GM12878 (cell line): Measurements from ENCODE around the gene GPR26.

Experiments used
- EP300 ChIP-seq, 2 experiments: fragments of 150-350 bp in 1 of 2; IDR thresholded peaks; 2 replicates each; pipeline ENCODE4 v1.6.1; 2011 to 2012; ENCODE audit warnings: low read depth in 2 of 2, low read length in 2 of 2, borderline replicate concordance in 1 of 2, improper control_type of control experiment in 1 of 2, inconsistent platforms in 1 of 2; ENCODE audit not compliant: control insufficient read depth in 1 of 2
- MYB ChIP-seq: fragments of 150-350 bp; IDR thresholded peaks from 2 replicates; pipeline ENCODE4 v1.6.1; 2014; ENCODE audit warnings: mild to moderate bottlenecking, low read depth, low read length, borderline replicate concordance
- NBN ChIP-seq: fragments of 450-650 bp; IDR thresholded peaks from 2 replicates; pipeline ENCODE4 v1.6.1; 2016
- POLR2A ChIP-seq: IDR thresholded peaks from 2 replicates; pipeline ENCODE4 v1.6.1; 2011; ENCODE audit warnings: low read depth, mild to moderate bottlenecking, low read length
- POLR2AphosphoS2 ChIP-seq: IDR thresholded peaks from 2 replicates; pipeline ENCODE4 v1.6.1; 2011; ENCODE audit warnings: low read depth, mild to moderate bottlenecking, low read length, improper control_type of control experiment, moderate library complexity
- POLR2AphosphoS5 ChIP-seq: IDR thresholded peaks from 2 replicates; pipeline ENCODE4 v1.6.1; 2011; ENCODE audit warnings: mild to moderate bottlenecking, low read length, inconsistent platforms
- RFX5 ChIP-seq: IDR thresholded peaks from 2 replicates; pipeline ENCODE4 v1.6.1; 2011; ENCODE audit warnings: low read depth, low read length, improper control_type of control experiment
- SMC3 ChIP-seq: IDR thresholded peaks from 2 replicates; pipeline ENCODE4 v1.6.1; 2011; ENCODE audit warnings: low read length, improper control_type of control experiment, borderline replicate concordance
- SRF ChIP-seq, 2 experiments: IDR thresholded peaks; 2 replicates each; pipeline ENCODE4 v1.6.1; 2011; ENCODE audit warnings: low read depth in 2 of 2, low read length in 2 of 2, mild to moderate bottlenecking in 1 of 2, moderate library complexity in 1 of 2
- USF2 ChIP-seq: IDR thresholded peaks from 2 replicates; pipeline ENCODE4 v1.6.1; 2011; ENCODE audit warnings: low read depth, low read length, improper control_type of control experiment, borderline replicate concordance
- TF ChIP-seq, protein P1 (sequence below): IDR thresholded peaks from 2 replicates; pipeline ENCODE4 v1.6.1; 2011; ENCODE audit warnings: borderline replicate concordance, low read depth, mild to moderate bottlenecking, moderate library complexity, mixed read lengths, low read length; ENCODE audit not compliant: insufficient read depth; ENCODE audit errors: extremely low read length
- TF ChIP-seq, protein P2 (sequence below): IDR thresholded peaks from 2 replicates; pipeline ENCODE4 v1.6.1; 2012; ENCODE audit warnings: low read depth, low read length, improper control_type of control experiment

DNA sequence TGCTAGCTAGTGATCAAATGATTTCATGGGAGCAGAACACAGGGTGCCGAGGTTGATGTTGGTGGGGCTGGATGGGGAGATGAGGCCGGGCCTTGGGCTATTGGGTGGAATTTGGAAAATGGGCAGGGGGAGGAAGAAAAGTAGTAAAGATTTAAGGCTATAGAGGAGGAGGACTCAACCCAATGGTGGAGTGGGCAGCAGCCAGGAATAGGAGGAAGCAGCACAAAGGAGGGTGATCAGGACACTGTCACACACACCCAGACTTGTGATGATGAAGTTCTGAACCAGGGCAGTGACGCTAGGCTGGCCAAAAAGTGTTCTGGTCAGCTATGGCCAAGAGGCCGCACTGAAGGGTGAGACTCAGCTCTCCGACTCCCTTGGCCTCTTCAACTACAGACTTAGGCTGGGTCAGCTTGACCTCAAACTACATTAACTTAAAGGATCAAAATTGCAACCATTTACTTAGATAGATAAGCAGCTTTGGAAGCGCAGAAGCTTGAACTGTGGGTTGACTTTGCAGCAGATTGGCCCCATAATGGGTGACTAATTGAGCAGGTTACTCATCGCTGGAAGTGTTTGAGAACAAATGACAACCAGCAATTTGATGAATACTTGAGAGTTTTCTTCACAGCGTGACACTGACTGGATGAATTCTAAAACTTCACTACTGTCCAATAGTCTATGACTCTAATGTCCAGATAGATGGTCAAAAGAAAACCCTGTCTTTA, 29.4 kb upstream of the GPR26 start:
- TF ChIP-seq NBN, result no peak
- no peak for TF ChIP-seq SMC3
- no peak for TF ChIP-seq POLR2A
- TF ChIP-seq EP300 (IDR thresholded peaks at IDR 0.05; ENCODE audit: borderline replicate concordance in 1 of 2, control insufficient read depth in 1 of 2, low read depth in 2 of 2, low read length in 2 of 2), result no peak
- TF ChIP-seq RFX5, result no peak
- TF ChIP-seq USF2, result no peak
- TF ChIP-seq POLR2AphosphoS2, result no peak
- TF ChIP-seq, protein P1, sequence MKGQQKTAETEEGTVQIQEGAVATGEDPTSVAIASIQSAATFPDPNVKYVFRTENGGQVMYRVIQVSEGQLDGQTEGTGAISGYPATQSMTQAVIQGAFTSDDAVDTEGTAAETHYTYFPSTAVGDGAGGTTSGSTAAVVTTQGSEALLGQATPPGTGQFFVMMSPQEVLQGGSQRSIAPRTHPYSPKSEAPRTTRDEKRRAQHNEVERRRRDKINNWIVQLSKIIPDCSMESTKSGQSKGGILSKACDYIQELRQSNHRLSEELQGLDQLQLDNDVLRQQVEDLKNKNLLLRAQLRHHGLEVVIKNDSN, result no peak
- no peak for TF ChIP-seq MYB
- no peak for TF ChIP-seq POLR2AphosphoS5
- no peak for TF ChIP-seq SRF (IDR thresholded peaks at IDR 0.05; ENCODE audit: low read depth in 2 of 2, low read length in 2 of 2)
- TF ChIP-seq, protein P2, sequence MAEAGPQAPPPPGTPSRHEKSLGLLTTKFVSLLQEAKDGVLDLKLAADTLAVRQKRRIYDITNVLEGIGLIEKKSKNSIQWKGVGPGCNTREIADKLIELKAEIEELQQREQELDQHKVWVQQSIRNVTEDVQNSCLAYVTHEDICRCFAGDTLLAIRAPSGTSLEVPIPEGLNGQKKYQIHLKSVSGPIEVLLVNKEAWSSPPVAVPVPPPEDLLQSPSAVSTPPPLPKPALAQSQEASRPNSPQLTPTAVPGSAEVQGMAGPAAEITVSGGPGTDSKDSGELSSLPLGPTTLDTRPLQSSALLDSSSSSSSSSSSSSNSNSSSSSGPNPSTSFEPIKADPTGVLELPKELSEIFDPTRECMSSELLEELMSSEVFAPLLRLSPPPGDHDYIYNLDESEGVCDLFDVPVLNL, result no peak
